HEK293 (cell line): ENCODE data around the gene DSG2.

Experiments
- CTCF ChIA-PET: fragments of 350-600 bp; formaldehyde crosslinking; extraction: SDS; loops from one replicate; lab custom pipeline; 2021; ENCODE audit warnings: antibody characterized with exemption; lab: Yijun Ruan, JAX
- POLR2A ChIA-PET: fragments of 300-600 bp; formaldehyde crosslinking; extraction: SDS; loops from one replicate; lab custom pipeline; 2020; ENCODE audit warnings: antibody characterized with exemption, inconsistent platforms; lab: Yijun Ruan, JAX
- H3K27ac ChIP-seq: fragments of 200-500 bp; sonication (Bioruptor generic); 2 replicates; pipeline ENCODE4 v1.5.1; 2014; ENCODE audit warnings: low read depth, low read length, control low read depth, inconsistent platforms; ENCODE audit errors: extremely low read depth
- H3K36me3 ChIP-seq, 2 experiments: fragments of 200-500 bp in 1 of 2; sonication (Bioruptor generic) in 1 of 2; 1 replicate in 1 of 2; 2 replicates in 1 of 2; pipeline ENCODE4 v1.5.1; 2014 to 2017; ENCODE audit warnings: inconsistent platforms in 2 of 2, low read length in 2 of 2; ENCODE audit not compliant: control insufficient read depth in 2 of 2, insufficient read depth in 1 of 2
- H3K4me1 ChIP-seq: fragments of 200-500 bp; sonication (Bioruptor generic); 2 replicates; pipeline ENCODE4 v1.5.1; 2014; ENCODE audit warnings: mild to moderate bottlenecking, low read length, inconsistent platforms; ENCODE audit not compliant: control insufficient read depth, insufficient read depth
- H3K4me3 ChIP-seq: 2 replicates; pipeline ENCODE4 v1.5.1; 2011; ENCODE audit warnings: low read depth, mild to moderate bottlenecking, control low read depth, low read length, moderate library complexity
- H3K9me3 ChIP-seq: fragments of 200-500 bp; sonication (Bioruptor generic); 2 replicates; pipeline ENCODE4 v1.5.1; 2014; ENCODE audit warnings: low read depth, low read length, inconsistent platforms; ENCODE audit not compliant: control insufficient read depth, insufficient read depth
- HOXD13 ChIP-seq: sonication (generic); formaldehyde crosslinking; IDR thresholded peaks from 2 replicates; pipeline ENCODE4 v1.8.0; 2022; ENCODE audit warnings: missing genetic modification reagents, borderline replicate concordance
- KLF10 ChIP-seq: fragments of 450-650 bp; IDR thresholded peaks from 2 replicates; pipeline ENCODE4 v1.5.1; 2018; ENCODE audit warnings: missing biosample characterization, mild to moderate bottlenecking, missing genetic modification characterization
- MYNN ChIP-seq: fragments of 450-650 bp; formaldehyde crosslinking; IDR thresholded peaks from 2 replicates; pipeline ENCODE4 v1.5.1; 2016; ENCODE audit warnings: missing biosample characterization, missing genetic modification characterization, borderline replicate concordance
- SCRT1 ChIP-seq: fragments of 450-650 bp; formaldehyde crosslinking; IDR thresholded peaks from 2 replicates; pipeline ENCODE4 v1.5.1; 2016; ENCODE audit warnings: missing biosample characterization, missing genetic modification characterization, borderline replicate concordance
- SCRT2 ChIP-seq: fragments of 450-650 bp; formaldehyde crosslinking; IDR thresholded peaks from 2 replicates; pipeline ENCODE4 v1.5.1; 2016; ENCODE audit warnings: missing biosample characterization, missing genetic modification characterization
- ZNF354C ChIP-seq: fragments of 450-650 bp; formaldehyde crosslinking; IDR thresholded peaks from 2 replicates; pipeline ENCODE4 v1.5.1; 2016; ENCODE audit warnings: missing biosample characterization, missing genetic modification characterization, low read depth, borderline replicate concordance
- ZNF391 ChIP-seq: fragments of 450-650 bp; formaldehyde crosslinking; IDR thresholded peaks from 2 replicates; pipeline ENCODE4 v1.5.1; 2016; ENCODE audit warnings: low read depth, missing biosample characterization, missing genetic modification characterization, borderline replicate concordance
- ZNF48 ChIP-seq: fragments of 450-650 bp; formaldehyde crosslinking; IDR thresholded peaks from 2 replicates; pipeline ENCODE4 v1.5.1; 2016; ENCODE audit warnings: missing biosample characterization, missing genetic modification characterization
- ZNF561 ChIP-seq: fragments of 450-650 bp; IDR thresholded peaks from 2 replicates; pipeline ENCODE4 v1.5.1; 2018; ENCODE audit warnings: missing biosample characterization, missing genetic modification characterization, borderline replicate concordance
- ZNF629 ChIP-seq: fragments of 450-650 bp; formaldehyde crosslinking; IDR thresholded peaks from 2 replicates; pipeline ENCODE4 v1.5.1; 2017; ENCODE audit warnings: missing biosample characterization, missing genetic modification characterization
- ZNF768 ChIP-seq: fragments of 450-650 bp; formaldehyde crosslinking; IDR thresholded peaks from 2 replicates; pipeline ENCODE4 v1.5.1; 2018; ENCODE audit warnings: missing biosample characterization, mild to moderate bottlenecking, missing genetic modification characterization
- ZSCAN23 ChIP-seq: fragments of 450-650 bp; formaldehyde crosslinking; IDR thresholded peaks from 2 replicates; pipeline ENCODE4 v1.5.1; 2016; ENCODE audit warnings: missing biosample characterization, missing genetic modification characterization
- TF ChIP-seq, protein P1 (sequence below): fragments of 450-650 bp; formaldehyde crosslinking; IDR thresholded peaks from 2 replicates; pipeline ENCODE4 v1.5.1; 2016; ENCODE audit warnings: missing biosample characterization, missing genetic modification characterization
- TF ChIP-seq, protein P2 (sequence below): fragments of 450-650 bp; formaldehyde crosslinking; IDR thresholded peaks from 2 replicates; pipeline ENCODE4; 2016; ENCODE audit warnings: missing biosample characterization, missing genetic modification characterization
- TF ChIP-seq, protein P3 (sequence below): fragments of 450-650 bp; formaldehyde crosslinking; IDR thresholded peaks from 2 replicates; pipeline ENCODE4 v1.5.1; 2017; ENCODE audit warnings: missing biosample characterization, missing genetic modification characterization
- TF ChIP-seq, protein P4 (sequence below): fragments of 450-650 bp; formaldehyde crosslinking; IDR thresholded peaks from 2 replicates; pipeline ENCODE4 v1.5.1; 2016; ENCODE audit warnings: missing biosample characterization, missing genetic modification characterization
- TF ChIP-seq, protein P5 (sequence below): fragments of 450-650 bp; formaldehyde crosslinking; IDR thresholded peaks from 2 replicates; pipeline ENCODE4 v1.5.0; 2017; ENCODE audit warnings: missing biosample characterization, missing genetic modification characterization, borderline replicate concordance
- TF ChIP-seq, protein P6 (sequence below): fragments of 450-650 bp; formaldehyde crosslinking; IDR thresholded peaks from 2 replicates; pipeline ENCODE4 v1.5.1; 2016; ENCODE audit warnings: missing biosample characterization, missing genetic modification characterization

DSG2 gene

DNA sequence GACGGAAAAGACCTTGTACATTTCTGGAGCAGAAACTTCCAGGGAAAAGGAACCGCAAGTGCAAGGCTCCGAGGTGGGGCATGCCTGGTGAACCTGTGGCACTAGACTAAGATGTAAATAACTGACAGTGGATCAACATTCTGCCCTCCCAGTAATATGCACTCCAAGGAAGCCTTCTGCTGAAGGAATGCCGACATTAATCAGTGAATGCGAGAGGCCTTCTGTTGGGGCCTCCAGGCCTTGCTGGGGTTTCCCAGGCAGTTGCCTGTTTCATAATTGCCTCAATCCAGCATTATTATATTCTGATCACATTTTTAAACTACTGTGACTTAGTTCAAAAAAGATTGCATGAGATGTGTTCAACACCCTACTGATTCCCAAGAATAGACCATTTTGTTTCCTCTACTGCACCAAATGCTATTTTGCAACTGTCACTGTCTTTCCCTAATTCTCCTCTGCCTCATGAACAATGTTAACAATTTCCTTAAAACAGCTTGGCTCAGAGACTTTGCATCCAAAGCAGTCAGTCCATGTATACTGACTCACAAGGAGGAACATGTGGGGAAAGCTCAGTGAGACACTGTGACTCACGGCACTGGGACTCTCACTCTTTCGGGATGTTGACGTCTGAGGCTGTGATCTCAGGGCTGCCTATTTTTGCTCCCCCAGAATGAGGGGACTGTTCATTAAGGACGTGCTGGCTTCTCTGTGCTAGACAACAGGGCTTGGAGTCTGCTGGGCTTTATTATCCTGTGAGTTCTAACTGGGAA is 10.5 kb upstream of the DSG2 start:
- ChIA-PET POLR2A (no interaction called here), CTCF (no interaction called here)
- no peaks in the 10 kb centered on the region for H3K4me1 ChIP-seq
- H3K9me3 ChIP-seq: no peaks in the 10 kb centered on the region
- no peak overlapping the region for H3K4me3 ChIP-seq
- no peak overlapping the region for H3K27ac ChIP-seq
- H3K36me3 ChIP-seq: no peaks in the 10 kb centered on the region
- TF ChIP-seq ZNF354C (tag by site-specific recombination) (no peak), ZNF561 (tag by site-specific recombination) (no peak), KLF10 (tag by site-specific recombination) (no peak), ZNF391 (no peak), ZSCAN23 (no peak), SCRT1 (no peak), ZNF48 (tag by site-specific recombination) (no peak), ZNF768 (no peak), MYNN (tag by site-specific recombination) (no peak), ZNF629 (tag by site-specific recombination) (no peak), HOXD13 (CRISPR knock-in tag) (no peak), SCRT2 (tag by site-specific recombination) (no peak)
- TF ChIP-seq, protein P1, sequence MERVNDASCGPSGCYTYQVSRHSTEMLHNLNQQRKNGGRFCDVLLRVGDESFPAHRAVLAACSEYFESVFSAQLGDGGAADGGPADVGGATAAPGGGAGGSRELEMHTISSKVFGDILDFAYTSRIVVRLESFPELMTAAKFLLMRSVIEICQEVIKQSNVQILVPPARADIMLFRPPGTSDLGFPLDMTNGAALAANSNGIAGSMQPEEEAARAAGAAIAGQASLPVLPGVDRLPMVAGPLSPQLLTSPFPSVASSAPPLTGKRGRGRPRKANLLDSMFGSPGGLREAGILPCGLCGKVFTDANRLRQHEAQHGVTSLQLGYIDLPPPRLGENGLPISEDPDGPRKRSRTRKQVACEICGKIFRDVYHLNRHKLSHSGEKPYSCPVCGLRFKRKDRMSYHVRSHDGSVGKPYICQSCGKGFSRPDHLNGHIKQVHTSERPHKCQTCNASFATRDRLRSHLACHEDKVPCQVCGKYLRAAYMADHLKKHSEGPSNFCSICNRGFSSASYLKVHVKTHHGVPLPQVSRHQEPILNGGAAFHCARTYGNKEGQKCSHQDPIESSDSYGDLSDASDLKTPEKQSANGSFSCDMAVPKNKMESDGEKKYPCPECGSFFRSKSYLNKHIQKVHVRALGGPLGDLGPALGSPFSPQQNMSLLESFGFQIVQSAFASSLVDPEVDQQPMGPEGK (tag by site-specific recombination): no peak
- TF ChIP-seq, protein P2, sequence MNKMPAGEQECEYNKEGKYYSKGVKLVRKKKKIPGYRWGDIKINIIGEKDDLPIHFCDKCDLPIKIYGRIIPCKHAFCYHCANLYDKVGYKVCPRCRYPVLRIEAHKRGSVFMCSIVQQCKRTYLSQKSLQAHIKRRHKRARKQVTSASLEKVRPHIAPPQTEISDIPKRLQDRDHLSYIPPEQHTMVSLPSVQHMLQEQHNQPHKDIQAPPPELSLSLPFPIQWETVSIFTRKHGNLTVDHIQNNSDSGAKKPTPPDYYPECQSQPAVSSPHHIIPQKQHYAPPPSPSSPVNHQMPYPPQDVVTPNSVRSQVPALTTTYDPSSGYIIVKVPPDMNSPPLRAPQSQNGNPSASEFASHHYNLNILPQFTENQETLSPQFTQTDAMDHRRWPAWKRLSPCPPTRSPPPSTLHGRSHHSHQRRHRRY (tag by site-specific recombination): no peak
- TF ChIP-seq, protein P3, sequence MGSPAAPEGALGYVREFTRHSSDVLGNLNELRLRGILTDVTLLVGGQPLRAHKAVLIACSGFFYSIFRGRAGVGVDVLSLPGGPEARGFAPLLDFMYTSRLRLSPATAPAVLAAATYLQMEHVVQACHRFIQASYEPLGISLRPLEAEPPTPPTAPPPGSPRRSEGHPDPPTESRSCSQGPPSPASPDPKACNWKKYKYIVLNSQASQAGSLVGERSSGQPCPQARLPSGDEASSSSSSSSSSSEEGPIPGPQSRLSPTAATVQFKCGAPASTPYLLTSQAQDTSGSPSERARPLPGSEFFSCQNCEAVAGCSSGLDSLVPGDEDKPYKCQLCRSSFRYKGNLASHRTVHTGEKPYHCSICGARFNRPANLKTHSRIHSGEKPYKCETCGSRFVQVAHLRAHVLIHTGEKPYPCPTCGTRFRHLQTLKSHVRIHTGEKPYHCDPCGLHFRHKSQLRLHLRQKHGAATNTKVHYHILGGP: no peak
- TF ChIP-seq, protein P4, sequence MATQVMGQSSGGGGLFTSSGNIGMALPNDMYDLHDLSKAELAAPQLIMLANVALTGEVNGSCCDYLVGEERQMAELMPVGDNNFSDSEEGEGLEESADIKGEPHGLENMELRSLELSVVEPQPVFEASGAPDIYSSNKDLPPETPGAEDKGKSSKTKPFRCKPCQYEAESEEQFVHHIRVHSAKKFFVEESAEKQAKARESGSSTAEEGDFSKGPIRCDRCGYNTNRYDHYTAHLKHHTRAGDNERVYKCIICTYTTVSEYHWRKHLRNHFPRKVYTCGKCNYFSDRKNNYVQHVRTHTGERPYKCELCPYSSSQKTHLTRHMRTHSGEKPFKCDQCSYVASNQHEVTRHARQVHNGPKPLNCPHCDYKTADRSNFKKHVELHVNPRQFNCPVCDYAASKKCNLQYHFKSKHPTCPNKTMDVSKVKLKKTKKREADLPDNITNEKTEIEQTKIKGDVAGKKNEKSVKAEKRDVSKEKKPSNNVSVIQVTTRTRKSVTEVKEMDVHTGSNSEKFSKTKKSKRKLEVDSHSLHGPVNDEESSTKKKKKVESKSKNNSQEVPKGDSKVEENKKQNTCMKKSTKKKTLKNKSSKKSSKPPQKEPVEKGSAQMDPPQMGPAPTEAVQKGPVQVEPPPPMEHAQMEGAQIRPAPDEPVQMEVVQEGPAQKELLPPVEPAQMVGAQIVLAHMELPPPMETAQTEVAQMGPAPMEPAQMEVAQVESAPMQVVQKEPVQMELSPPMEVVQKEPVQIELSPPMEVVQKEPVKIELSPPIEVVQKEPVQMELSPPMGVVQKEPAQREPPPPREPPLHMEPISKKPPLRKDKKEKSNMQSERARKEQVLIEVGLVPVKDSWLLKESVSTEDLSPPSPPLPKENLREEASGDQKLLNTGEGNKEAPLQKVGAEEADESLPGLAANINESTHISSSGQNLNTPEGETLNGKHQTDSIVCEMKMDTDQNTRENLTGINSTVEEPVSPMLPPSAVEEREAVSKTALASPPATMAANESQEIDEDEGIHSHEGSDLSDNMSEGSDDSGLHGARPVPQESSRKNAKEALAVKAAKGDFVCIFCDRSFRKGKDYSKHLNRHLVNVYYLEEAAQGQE (tag by site-specific recombination): no peak
- TF ChIP-seq, protein P5, sequence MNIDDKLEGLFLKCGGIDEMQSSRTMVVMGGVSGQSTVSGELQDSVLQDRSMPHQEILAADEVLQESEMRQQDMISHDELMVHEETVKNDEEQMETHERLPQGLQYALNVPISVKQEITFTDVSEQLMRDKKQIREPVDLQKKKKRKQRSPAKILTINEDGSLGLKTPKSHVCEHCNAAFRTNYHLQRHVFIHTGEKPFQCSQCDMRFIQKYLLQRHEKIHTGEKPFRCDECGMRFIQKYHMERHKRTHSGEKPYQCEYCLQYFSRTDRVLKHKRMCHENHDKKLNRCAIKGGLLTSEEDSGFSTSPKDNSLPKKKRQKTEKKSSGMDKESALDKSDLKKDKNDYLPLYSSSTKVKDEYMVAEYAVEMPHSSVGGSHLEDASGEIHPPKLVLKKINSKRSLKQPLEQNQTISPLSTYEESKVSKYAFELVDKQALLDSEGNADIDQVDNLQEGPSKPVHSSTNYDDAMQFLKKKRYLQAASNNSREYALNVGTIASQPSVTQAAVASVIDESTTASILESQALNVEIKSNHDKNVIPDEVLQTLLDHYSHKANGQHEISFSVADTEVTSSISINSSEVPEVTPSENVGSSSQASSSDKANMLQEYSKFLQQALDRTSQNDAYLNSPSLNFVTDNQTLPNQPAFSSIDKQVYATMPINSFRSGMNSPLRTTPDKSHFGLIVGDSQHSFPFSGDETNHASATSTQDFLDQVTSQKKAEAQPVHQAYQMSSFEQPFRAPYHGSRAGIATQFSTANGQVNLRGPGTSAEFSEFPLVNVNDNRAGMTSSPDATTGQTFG (tag by site-specific recombination): no peak
- TF ChIP-seq, protein P6, sequence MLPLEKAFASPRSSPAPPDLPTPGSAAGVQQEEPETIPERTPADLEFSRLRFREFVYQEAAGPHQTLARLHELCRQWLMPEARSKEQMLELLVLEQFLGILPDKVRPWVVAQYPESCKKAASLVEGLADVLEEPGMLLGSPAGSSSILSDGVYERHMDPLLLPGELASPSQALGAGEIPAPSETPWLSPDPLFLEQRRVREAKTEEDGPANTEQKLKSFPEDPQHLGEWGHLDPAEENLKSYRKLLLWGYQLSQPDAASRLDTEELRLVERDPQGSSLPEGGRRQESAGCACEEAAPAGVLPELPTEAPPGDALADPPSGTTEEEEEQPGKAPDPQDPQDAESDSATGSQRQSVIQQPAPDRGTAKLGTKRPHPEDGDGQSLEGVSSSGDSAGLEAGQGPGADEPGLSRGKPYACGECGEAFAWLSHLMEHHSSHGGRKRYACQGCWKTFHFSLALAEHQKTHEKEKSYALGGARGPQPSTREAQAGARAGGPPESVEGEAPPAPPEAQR (tag by site-specific recombination): no peak
